C4-2B (cell line): ENCODE data around the gene NKIRAS2.

Experiments
- ZFX ChIP-seq: fragments of 450-650 bp; IDR thresholded peaks from 2 replicates; pipeline ENCODE4 v1.6.1; 2017
- TF ChIP-seq, protein P1 (sequence below): fragments of 450-650 bp; conservative IDR thresholded peaks from 2 replicates; pipeline ENCODE4 v1.5.1; 2017; ENCODE audit warnings: mild to moderate bottlenecking

DNA sequence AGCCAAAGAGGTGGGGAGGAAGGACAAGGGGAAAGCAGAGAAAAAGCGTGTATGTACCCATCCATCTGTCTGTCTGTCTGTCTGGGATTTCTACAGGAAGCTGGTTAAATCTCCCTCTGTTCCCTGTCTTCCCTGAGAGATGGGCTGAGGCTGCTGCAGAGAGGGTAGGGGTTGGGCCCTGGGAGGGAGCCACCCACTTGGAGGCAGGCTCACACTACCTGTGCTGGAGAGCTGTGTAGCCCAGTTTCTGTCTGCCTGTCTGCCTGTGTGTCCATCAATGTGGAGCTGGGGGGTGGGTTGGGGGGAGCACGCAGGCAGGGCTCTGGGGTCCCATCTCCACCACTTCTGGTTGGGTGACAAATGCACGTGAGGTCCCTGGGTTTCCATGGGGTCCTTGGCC, 49.1 kb downstream of the NKIRAS2 start:
- TF ChIP-seq, protein P1, sequence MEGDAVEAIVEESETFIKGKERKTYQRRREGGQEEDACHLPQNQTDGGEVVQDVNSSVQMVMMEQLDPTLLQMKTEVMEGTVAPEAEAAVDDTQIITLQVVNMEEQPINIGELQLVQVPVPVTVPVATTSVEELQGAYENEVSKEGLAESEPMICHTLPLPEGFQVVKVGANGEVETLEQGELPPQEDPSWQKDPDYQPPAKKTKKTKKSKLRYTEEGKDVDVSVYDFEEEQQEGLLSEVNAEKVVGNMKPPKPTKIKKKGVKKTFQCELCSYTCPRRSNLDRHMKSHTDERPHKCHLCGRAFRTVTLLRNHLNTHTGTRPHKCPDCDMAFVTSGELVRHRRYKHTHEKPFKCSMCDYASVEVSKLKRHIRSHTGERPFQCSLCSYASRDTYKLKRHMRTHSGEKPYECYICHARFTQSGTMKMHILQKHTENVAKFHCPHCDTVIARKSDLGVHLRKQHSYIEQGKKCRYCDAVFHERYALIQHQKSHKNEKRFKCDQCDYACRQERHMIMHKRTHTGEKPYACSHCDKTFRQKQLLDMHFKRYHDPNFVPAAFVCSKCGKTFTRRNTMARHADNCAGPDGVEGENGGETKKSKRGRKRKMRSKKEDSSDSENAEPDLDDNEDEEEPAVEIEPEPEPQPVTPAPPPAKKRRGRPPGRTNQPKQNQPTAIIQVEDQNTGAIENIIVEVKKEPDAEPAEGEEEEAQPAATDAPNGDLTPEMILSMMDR = no peak
- TF ChIP-seq ZFX = no peak
